Measurements from ENCODE around the gene CACNA1D. TPM values are rescaled to one million over a fixed set of nuclear protein-coding genes. Genes with fewer than 3 reads are reported as not detected.
A peak's percentile ranks its signal among the peaks of the same experiment; 100 is the strongest.

The CACNA1D gene
- total and polyA plus RNA-seq, 12 donors: 0.04 to 1.9 (median 0.49) TPM

DNA sequence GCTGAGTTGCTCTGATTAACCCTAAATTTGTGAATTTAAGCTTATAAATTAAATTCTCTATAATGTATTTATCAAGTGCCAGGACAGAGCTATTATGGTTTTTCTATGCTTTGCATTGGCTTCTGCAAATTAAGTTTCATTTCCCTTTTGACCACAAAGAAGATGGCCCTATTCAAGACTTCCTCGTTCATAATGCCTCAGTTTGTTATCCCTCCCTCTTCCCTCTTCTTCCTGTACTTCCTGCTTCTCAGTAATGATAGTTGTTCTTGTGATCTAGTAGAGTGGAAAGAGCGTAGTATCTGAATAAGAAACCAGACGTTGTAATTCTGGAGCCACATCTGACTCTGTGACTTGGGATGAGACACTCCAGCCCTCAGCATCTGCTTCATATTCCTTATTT lies 118.7 kb downstream of the CACNA1D start:
- intact Hi-C loops (cut with DNase I): no loop called here
- no peak overlapping the region for H3K4me3 ChIP-seq
- peaks cover 0 to 12% (median 0%) of the 10 kb centered on the region in 11 donors for H3K9me3 ChIP-seq
- peak overlapping the region in 1 of 10 donors; percentile 57 for H3K27ac ChIP-seq
- H3K27me3 ChIP-seq: peaks cover 0 to 20% (median 7%) of the 10 kb centered on the region in 7 donors
- DNase-seq (no peak), ATAC-seq (peak in 4 of 8 donors; percentile 27 to 58 (median 38))
- H3K4me1 ChIP-seq: peaks cover 0 to 17% (median 0%) of the 10 kb centered on the region in 9 donors
- TF ChIP-seq, protein P1, sequence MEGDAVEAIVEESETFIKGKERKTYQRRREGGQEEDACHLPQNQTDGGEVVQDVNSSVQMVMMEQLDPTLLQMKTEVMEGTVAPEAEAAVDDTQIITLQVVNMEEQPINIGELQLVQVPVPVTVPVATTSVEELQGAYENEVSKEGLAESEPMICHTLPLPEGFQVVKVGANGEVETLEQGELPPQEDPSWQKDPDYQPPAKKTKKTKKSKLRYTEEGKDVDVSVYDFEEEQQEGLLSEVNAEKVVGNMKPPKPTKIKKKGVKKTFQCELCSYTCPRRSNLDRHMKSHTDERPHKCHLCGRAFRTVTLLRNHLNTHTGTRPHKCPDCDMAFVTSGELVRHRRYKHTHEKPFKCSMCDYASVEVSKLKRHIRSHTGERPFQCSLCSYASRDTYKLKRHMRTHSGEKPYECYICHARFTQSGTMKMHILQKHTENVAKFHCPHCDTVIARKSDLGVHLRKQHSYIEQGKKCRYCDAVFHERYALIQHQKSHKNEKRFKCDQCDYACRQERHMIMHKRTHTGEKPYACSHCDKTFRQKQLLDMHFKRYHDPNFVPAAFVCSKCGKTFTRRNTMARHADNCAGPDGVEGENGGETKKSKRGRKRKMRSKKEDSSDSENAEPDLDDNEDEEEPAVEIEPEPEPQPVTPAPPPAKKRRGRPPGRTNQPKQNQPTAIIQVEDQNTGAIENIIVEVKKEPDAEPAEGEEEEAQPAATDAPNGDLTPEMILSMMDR (IDR thresholded peaks at IDR 0.05): no peak
- no peaks in the 10 kb centered on the region for H3K36me3 ChIP-seq
- 50 to 65% methylated on average over 3 of the region's 3 CpGs for WGBS, 2 donors

DNA sequence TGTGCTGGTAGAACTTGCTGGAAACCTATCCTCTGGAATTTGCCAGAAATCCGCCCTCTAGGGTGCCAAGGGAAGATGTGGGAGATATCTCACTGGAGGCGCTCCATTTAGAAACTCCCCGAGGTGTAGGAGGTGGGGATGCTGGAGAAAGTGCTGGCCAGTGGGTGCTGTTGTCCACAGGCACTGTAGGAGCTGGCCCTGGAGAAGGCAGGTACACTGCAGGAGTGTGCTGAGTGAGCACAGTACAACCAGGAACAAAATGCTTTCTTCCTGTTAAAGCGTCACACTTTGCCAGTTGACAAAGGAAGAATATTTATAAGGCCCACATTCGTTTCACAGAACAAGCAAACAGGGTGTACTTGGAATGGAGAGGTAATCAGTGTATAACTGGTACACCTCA lies 119.9 kb downstream of the CACNA1D start:
- Histone ChIP-seq H3K4me1 (peaks cover 0 to 17% (median 0%) of the 10 kb centered on the region in 9 donors), H3K27me3 (peaks cover 0 to 31% (median 12%) of the 10 kb centered on the region in 7 donors), H3K4me3 (no peak overlapping the region), H3K36me3 (no peaks in the 10 kb centered on the region), H3K27ac (no peak overlapping the region), H3K9me3 (no peaks in the 10 kb centered on the region)
- ATAC-seq (no peak), DNase-seq (no peak)
- WGBS, 2 donors: 80 to 82% methylated on average over 5 of the region's 5 CpGs
- intact Hi-C loops (cut with DNase I): no loop called here
- TF ChIP-seq, protein P1 (IDR thresholded peaks at IDR 0.05): no peak

GRCh38 chr3:53616321-53616720 lies 121.9 kb downstream of the CACNA1D start:
- WGBS, 2 donors: 38 to 42% methylated on average over 5 of the region's 5 CpGs
- DNase-seq: no peak
- TF ChIP-seq, protein P1 (IDR thresholded peaks at IDR 0.05): no peak

GRCh38 chr3:53616971-53617892 lies 122.8 kb downstream of the CACNA1D start:
- ATAC-seq (no peak), DNase-seq (no peak)
- H3K36me3 ChIP-seq: no peaks in the 10 kb centered on the region
- no peaks in the 10 kb centered on the region for H3K9me3 ChIP-seq
- H3K27ac ChIP-seq: peak overlapping the region in 1 of 10 donors; percentile 40
- 69 to 77% methylated on average over 7 of the region's 7 CpGs for WGBS, 2 donors
- peaks cover 0 to 17% (median 0%) of the 10 kb centered on the region in 9 donors for H3K4me1 ChIP-seq
- H3K27me3 ChIP-seq: peaks cover 0 to 44% (median 16%) of the 10 kb centered on the region in 7 donors
- H3K4me3 ChIP-seq: no peak overlapping the region
- intact Hi-C loops (cut with DNase I): no loop called here
- TF ChIP-seq, protein P1 (IDR thresholded peaks at IDR 0.05): no peak

More at GRCh38 chr3:53616321-53616720, 121.9 kb downstream of the CACNA1D start:
- ATAC-seq: peak in 3 of 8 donors; percentile 22 to 62 (median 56)
- H3K36me3 ChIP-seq: no peaks in the 10 kb centered on the region
- H3K27ac ChIP-seq: peak overlapping the region in 1 of 10 donors; percentile 40
- no peak overlapping the region for H3K4me3 ChIP-seq
- intact Hi-C loops (cut with DNase I): no loop called here
- H3K9me3 ChIP-seq: no peaks in the 10 kb centered on the region
- peaks cover 0 to 44% (median 16%) of the 10 kb centered on the region in 7 donors for H3K27me3 ChIP-seq
- peaks cover 0 to 17% (median 0%) of the 10 kb centered on the region in 9 donors for H3K4me1 ChIP-seq
